ENCODE results near the gene CLEC17A. TPM values are rescaled to one million over a fixed set of nuclear protein-coding genes. Genes with fewer than 3 reads are reported as not detected.

The CLEC17A gene
- total and polyA plus RNA-seq, 2 of the 13 experiments (the other 11 are each of a cell fraction or from before 2014, with no cell fraction given), result not detected

DNA sequence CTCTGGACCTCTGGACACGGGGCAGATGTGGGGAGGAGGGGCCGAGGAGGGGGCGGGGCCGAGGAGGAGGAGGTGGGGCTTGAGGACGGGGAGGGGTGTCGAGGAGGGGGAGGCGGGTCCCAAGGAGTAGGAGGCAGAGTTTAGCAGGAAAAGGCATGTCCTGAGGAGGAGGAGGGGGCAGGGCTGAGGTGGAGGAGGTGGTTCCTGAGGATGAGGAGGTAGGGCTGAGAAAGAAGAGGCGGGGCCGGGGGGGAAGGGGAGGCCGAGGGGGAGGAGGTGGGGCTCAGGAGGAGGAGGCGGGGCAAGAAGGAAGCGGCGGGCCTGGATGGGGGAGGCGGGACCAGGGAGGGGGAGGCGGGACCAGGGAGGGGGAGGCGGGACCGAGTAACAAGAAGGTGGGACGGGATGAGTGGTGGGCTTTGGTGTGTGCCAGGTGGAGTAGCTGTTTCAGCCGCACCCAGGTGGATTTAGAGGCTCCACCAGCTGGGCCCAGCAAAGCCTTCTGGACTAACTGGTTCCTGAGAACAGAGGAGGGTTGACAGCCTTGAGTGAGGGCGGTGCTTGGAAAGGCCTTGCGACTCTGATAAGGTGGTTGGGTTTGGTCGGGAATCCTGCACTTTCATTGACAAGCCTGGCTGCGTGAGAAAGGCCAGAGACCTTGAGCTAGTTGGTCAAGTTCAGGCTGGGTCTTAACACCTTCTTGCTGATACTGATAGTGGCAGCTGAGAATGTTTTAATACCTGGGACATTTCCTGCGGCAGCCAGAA is 45.8 kb upstream of the CLEC17A start (continued):
- TF ChIP-seq, protein P1, sequence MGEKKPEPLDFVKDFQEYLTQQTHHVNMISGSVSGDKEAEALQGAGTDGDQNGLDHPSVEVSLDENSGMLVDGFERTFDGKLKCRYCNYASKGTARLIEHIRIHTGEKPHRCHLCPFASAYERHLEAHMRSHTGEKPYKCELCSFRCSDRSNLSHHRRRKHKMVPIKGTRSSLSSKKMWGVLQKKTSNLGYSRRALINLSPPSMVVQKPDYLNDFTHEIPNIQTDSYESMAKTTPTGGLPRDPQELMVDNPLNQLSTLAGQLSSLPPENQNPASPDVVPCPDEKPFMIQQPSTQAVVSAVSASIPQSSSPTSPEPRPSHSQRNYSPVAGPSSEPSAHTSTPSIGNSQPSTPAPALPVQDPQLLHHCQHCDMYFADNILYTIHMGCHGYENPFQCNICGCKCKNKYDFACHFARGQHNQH (CRISPR knock-in tag; IDR thresholded peaks at IDR 0.05), result no peak
- no peak for TF ChIP-seq ZNF460 (CRISPR knock-in tag; IDR thresholded peaks at IDR 0.05; ENCODE audit: borderline replicate concordance)
- TF ChIP-seq RBFOX2 (IDR thresholded peaks at IDR 0.05; ENCODE audit: low read depth, low read length), result no peak
- TF ChIP-seq ZFP36L1 (CRISPR knock-in tag; IDR thresholded peaks at IDR 0.05), result no peak
- TF ChIP-seq HNRNPH1 (optimal IDR thresholded peaks at IDR 0.05; ENCODE audit: low read depth, low read length), result no peak
- TF ChIP-seq ZNF367 (CRISPR knock-in tag; IDR thresholded peaks at IDR 0.05; ENCODE audit: borderline replicate concordance), result no peak
- TF ChIP-seq ZNF337 (CRISPR knock-in tag; IDR thresholded peaks at IDR 0.05; ENCODE audit: borderline replicate concordance, low read depth), result no peak

DNA sequence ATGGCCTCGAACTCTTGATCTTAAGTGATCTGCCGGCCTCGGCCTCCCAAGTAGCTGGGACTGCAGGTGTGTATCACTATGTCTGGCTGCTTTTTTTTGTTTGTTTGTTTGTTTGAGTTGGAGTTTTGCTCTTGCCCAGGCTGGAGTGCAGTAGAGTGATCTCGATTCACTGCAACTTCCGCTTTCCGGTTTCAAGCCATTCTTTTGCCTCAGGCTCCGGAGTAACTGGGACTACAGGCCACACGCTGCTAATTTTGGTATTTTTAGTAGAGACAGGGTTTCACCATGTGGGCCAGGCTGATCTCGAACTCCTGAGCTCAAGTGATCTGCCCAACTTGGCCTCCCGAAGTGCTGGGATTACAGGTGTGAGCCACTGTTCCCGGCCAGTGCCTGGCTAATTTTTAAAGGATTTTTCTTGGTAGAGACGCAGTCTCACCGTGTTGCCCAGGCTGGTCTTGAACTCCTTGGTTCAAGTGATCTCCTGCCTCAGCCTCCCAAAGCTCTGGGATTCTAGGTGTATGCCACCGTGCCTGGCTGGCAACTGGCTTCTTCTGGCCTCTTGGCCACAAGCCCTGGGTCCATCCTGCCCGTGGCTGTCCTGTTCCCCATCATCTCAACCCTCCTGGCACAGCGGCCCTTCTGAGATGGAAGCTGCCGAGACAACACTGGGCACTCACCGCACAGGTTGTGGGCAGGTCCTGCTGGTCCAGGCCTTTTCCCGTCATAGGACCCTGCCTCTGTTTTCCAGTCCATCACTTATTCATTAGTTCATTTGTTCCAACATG is 42.0 kb upstream of the CLEC17A start:
- Histone ChIP-seq H3K9me3 (ENCODE audit: low read length) (no peaks in the 10 kb centered on the region), H3K79me2 (ENCODE audit: insufficient read depth, low read length) (peaks cover 41% of the 10 kb centered on the region), H3K27ac (ENCODE audit: extremely low read length, insufficient read depth, low read length) (no peak overlapping the region), H3K4me2 (ENCODE audit: low read depth, low read length) (no peak overlapping the region), H3K27me3 (ENCODE audit: control insufficient read depth in 1 of 2, insufficient read depth in 2 of 2, low read length in 2 of 2) (no peaks in the 10 kb centered on the region; a peak in 1 of 5 replicates), H3K4me3 (replicated peaks in 1 of 3; ENCODE audit: insufficient read depth in 1 of 3, low read depth in 2 of 3, low read length in 3 of 3) (no peak overlapping the region), H3K4me1 (ENCODE audit: insufficient read depth, low read length) (peaks cover 9% of the 10 kb centered on the region), H4K20me1 (ENCODE audit: insufficient read depth, low read length) (peaks cover 8% of the 10 kb centered on the region; the same call in 1 of the 2 replicates), H3K36me3 (replicated peaks in 1 of 2; ENCODE audit: control insufficient read depth in 1 of 2, insufficient read depth in 2 of 2, low read length in 2 of 2) (peaks cover 6 to 15% of the 10 kb centered on the region in 2 experiments; a peak in 3 of 5 replicates), H2AFZ (ENCODE audit: low read length) (no peak overlapping the region), H3K9ac (ENCODE audit: insufficient read depth, low read depth, low read length) (no peak overlapping the region)
- CTCF ChIA-PET (ENCODE audit: low intra/inter-chr PET ratio, low total read pairs), result no interaction called here
- no TSS peak for BruUV-seq (replicated peaks)
- in situ Hi-C loops (cut with HindIII; ENCODE audit: extremely low pct_ligation_motif_present, low pct_unique_long_range_greater_than_20kb) (no loop called here), intact Hi-C loops (cut with micrococcal nuclease; ENCODE audit: unreplicated experiment) (no loop called here)
- ATAC-seq (no peak), DNase-seq (ENCODE audit: low spot score) (no peak), FAIRE-seq (no peak)
- 95% methylated on average over 19 of the region's 19 CpGs for WGBS (ENCODE audit: low lambda C conversion rate)
- POLR2A ChIA-PET, result no interaction called here
- TF ChIP-seq, protein P2, sequence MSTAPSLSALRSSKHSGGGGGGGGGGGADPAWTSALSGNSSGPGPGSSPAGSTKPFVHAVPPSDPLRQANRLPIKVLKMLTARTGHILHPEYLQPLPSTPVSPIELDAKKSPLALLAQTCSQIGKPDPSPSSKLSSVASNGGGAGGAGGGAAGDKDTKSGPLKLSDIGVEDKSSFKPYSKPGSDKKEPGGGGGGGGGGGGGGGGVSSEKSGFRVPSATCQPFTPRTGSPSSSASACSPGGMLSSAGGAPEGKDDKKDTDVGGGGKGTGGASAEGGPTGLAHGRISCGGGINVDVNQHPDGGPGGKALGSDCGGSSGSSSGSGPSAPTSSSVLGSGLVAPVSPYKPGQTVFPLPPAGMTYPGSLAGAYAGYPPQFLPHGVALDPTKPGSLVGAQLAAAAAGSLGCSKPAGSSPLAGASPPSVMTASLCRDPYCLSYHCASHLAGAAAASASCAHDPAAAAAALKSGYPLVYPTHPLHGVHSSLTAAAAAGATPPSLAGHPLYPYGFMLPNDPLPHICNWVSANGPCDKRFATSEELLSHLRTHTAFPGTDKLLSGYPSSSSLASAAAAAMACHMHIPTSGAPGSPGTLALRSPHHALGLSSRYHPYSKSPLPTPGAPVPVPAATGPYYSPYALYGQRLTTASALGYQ (CRISPR knock-in tag; IDR thresholded peaks at IDR 0.05), result no peak
- no peak for TF ChIP-seq ZNF652 (CRISPR knock-in tag; IDR thresholded peaks at IDR 0.05; ENCODE audit: borderline replicate concordance, low read depth)
- TF ChIP-seq, protein P3, sequence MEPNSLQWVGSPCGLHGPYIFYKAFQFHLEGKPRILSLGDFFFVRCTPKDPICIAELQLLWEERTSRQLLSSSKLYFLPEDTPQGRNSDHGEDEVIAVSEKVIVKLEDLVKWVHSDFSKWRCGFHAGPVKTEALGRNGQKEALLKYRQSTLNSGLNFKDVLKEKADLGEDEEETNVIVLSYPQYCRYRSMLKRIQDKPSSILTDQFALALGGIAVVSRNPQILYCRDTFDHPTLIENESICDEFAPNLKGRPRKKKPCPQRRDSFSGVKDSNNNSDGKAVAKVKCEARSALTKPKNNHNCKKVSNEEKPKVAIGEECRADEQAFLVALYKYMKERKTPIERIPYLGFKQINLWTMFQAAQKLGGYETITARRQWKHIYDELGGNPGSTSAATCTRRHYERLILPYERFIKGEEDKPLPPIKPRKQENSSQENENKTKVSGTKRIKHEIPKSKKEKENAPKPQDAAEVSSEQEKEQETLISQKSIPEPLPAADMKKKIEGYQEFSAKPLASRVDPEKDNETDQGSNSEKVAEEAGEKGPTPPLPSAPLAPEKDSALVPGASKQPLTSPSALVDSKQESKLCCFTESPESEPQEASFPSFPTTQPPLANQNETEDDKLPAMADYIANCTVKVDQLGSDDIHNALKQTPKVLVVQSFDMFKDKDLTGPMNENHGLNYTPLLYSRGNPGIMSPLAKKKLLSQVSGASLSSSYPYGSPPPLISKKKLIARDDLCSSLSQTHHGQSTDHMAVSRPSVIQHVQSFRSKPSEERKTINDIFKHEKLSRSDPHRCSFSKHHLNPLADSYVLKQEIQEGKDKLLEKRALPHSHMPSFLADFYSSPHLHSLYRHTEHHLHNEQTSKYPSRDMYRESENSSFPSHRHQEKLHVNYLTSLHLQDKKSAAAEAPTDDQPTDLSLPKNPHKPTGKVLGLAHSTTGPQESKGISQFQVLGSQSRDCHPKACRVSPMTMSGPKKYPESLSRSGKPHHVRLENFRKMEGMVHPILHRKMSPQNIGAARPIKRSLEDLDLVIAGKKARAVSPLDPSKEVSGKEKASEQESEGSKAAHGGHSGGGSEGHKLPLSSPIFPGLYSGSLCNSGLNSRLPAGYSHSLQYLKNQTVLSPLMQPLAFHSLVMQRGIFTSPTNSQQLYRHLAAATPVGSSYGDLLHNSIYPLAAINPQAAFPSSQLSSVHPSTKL (CRISPR knock-in tag; IDR thresholded peaks at IDR 0.05), result no peak
- no peak for TF ChIP-seq NRL (CRISPR knock-in tag; IDR thresholded peaks at IDR 0.05; ENCODE audit: borderline replicate concordance)
- no peak for TF ChIP-seq TCF7 (IDR thresholded peaks at IDR 0.05; ENCODE audit: low read depth)
- TF ChIP-seq ZMYM2 (CRISPR knock-in tag; IDR thresholded peaks at IDR 0.05), result no peak
- no peak for TF ChIP-seq DMAP1 (CRISPR knock-in tag; IDR thresholded peaks at IDR 0.05)
- no peak for TF ChIP-seq ZNF841 (CRISPR knock-in tag; IDR thresholded peaks at IDR 0.05; ENCODE audit: borderline replicate concordance)
